ENCODE results near the gene TUFM.
"Not testable (repeated sequence)": the region's sequence is repeated elsewhere in the genome, so short reads cannot be mapped to it uniquely, and the experiment has no call there.

TUFM gene

DNA sequence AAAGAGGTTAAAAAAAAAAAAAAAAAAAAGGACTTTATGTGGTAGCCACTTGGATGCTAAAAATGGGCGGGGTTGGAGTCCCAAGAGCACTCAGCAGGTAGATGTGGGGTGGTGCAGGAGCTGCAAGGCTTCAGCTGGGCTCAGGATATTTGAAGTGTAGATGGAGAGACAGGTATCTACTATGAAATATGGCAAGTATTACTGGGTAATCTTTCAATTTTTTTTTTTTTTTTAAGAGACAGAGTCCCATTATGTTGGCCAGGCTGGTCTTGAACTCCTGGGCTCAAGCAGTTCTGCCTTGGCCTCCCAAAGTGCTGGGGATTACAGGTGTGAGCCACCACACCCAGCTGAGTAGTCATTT is 7.6 kb downstream of the TUFM start:
- DNase-seq (ENCODE audit: low read depth), result no peak

GRCh38 chr16:28837672-28838557 is 8.2 kb downstream of the TUFM start:
- DNase-seq (ENCODE audit: low read depth), result no peak

DNA sequence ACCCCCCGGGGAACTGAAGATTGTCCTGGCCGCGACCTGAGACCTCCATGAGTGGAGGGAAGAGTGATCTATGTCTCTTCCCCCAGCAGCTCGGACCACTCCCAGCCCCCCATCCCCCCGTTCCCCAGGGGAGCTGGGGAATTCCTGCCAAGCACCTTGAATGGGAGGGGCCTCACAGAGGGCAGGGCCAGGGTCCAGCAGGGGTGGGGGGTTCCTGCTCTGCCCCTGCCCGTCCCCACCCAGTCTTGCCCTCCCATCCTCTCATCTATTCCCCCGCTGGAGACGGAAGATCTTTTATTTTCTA is 9.4 kb downstream of the TUFM start:
- no peak for DNase-seq (ENCODE audit: low read depth)

DNA sequence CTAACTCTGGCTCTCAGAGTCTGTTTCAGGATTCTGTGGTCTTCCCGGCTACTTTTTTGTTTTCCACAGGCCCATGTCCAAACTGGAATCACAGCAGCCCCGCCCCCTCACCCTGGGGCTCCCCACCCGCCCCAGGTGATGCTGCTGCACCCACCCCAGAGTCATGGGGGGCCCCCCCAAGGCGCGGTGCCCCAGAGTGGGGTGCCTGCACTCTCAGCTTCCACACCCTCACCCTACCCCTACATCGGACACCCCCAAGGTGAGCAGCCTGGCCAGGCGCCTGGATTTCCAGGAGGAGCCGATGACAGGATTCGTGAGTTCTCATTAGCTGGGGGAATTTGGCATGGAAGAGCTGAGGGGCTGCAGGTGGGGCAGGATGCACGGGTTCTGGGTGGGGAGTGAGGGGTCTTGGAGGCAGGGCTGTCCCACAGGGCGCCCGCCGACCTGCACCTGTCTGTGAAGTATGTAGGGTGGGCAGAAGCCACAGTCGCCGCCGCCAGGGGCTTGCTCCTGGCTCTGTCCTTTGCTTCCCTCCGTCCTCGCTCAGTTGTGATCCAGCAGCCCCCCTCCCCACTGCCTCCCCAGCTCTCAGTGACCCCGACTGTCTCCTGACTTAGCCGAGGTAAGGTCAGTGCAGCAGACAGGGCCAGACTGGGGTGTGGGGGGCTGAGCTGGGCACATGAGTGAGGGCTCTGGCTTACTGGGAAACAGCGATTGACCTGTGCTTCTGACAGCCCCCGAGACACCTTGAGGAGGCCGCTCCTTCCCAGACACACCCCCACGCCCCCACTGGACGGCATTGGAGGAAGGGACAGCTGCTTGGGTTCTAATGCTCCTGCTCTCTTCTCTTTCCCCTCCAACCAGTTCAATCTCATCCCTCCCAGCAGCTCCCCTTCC is 10.0 kb downstream of the TUFM start:
- no peak for DNase-seq (ENCODE audit: low read depth)

- DNase-seq (ENCODE audit: low read depth), result no peak
Measured at GRCh38 chr16:28834873-28835863, 11.0 kb downstream of the TUFM start.

DNA sequence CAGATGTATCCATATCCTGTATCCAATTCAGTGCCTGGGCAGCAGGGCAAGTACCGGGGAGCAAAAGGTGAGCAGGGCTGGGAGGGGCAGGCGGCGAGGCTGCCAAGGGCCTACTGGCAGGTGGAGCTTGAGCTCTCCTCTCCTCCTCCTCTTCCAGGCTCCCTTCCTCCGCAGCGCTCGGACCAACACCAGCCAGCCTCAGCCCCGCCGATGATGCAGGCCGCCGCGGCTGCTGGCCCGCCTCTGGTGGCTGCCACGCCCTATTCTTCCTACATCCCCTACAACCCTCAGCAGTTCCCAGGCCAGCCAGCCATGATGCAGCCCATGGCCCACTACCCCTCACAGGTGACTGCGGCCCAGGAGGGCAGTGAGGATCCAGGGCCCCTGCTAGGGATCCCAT is 11.8 kb downstream of the TUFM start:
- DNase-seq (ENCODE audit: low read depth), result no peak

- DNase-seq (ENCODE audit: low read depth), result no peak
Measured at GRCh38 chr16:28830531-28830930, 15.6 kb downstream of the TUFM start.

DNA sequence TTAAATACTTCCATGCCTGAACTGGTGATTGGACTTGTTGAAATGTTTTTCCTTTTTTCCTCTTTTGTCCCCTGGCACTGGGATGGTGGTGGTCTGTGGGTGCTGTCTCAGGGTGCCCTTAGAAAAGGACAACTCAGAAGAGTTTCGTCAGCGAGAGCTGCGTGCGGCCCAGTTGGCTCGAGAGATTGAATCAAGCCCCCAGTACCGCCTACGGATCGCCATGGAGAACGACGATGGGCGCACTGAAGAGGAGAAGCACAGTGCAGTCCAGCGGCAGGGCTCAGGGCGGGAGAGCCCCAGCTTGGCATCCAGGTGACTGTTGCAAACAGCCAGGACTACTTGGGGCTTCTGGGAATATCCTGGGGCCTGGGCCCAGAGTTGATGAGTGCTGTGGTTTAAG is 16.4 kb downstream of the TUFM start:
- no peak for DNase-seq (ENCODE audit: low read depth)

DNA sequence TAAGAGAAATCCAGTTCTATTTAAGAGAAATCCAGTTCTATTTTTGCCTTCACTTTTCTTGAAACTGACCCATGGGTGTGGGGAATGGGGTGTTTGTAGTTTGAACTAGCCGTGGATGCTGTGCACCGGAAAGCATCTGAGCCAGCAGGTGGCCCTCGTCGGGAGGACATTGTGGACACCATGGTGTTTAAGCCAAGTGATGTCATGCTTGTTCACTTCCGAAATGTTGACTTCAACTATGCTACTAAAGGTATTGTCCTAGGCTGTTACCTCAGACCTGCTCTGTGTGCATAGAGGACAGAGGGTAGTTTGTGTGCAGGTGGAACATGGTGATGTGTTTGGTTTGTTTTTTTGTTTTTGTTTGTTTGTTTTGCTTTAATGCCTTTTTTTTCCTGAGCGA is 20.0 kb downstream of the TUFM start:
- DNase-seq (ENCODE audit: low read depth), result no peak

- no peak for DNase-seq (ENCODE audit: low read depth)
Measured at GRCh38 chr16:28824717-28824973, 21.5 kb downstream of the TUFM start.

DNA sequence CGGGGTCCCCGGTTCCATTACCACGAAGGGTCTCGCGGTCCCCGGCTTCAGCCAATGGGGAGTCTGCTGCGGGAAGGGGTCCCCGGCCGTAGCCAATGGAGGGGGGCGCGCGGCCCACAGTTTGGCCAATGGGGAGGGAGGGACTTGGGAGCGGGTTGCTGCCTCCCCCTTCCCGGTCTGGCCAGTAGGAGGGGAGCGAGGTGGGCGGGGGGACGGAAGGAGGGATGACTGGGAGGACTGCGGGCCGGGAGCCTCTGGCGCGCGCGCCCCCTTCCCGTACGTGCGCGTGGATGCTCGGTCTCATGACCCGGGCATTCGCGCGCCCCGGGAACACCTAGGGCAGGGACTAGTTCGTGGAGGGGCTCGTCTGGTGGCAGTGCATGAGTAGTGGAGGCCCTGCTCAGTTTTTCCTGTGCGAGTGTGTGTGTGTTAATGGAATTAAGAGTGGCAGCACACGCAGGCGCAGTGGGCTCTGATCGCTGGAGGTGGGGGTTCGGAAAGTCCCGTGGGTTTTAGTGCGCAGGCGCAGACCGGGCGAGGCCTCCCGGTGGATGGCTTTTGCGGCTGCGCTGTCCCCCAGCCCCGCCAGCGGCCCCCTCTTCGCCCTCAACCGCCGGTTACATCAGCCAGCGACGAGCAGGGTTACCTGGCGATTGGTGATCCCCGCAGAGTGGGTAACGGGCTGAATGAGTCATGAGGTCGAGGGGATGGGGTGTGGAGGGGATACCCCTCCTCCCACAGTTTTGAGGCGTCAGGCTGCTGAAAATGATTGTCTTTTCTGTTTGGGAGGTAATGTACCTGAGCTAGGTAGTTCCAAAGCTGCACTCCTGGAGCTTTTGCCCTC is 22.1 kb downstream of the TUFM start:
- DNase-seq (ENCODE audit: low read depth), result peak; percentile 95

DNA sequence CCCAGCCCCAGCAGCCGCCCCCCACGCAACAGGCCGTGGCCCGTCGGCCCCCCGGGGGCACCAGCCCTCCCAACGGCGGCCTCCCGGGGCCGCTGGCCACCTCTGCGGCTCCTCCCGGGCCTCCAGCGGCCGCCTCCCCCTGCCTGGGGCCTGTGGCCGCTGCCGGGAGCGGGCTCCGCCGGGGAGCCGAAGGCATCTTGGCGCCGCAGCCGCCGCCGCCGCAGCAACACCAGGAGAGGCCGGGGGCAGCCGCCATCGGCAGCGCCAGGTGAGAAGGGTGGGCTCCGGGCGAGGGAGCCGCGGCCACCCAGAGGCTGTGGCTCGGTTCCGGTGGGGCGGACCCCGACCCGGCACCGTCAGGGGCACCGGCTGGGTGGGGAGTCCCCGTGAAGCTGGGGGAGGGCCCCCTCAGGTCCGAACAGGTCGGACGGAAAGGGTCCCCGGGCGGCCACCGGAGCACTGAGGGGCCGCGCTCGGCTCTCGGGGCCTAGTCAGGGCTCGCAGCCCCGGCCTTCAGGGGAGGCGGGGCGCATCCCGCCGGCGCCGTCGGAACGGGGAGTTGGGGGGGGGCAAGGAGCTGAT is 22.8 kb downstream of the TUFM start:
- no peak for DNase-seq (ENCODE audit: low read depth)

DNA sequence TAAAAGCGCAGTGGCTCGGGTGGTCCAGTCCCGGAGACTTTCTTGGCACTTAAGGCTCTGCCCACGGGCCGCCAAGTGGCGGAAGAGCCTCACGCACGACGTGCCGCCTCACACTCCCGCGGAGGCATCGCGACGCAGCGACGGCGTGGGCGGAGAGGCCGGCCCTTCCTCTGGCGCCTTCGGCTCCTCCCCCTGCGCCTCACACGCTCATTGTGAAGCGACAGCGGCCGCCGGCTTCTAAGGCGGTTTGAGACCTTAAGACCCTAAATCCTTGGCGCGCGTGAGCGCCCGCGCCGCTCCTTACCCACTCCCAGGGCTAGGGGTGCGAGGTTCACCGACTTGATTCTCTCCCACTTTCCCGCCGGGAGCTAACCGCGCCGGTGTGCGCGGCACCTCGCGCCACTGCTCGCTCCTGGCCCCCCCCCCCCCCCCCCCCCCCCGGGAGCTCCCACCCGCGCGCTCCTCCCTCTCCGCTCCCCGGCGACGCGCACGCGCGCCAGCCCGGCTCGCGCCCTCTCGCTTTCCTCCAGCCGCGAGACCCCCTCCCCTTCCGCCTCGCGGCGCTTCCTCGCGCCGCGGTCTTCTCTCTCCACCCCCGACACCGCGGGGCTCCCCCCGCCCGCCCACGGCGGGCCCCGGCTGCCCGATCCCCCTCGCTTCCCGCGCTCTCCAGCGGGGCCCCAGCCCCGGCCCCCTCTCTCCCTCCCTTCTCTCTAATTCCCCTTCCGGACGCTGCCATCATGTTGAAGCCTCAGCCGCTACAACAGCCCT is 23.4 kb downstream of the TUFM start, which contains the start of gene ATXN2L:
Gene ATXN2L, plus strand, starts transcription at position 480 of the 771 bp plus-strand sequence. Its CDS starts 261 bp downstream, at position 741.
- DNase-seq (ENCODE audit: low read depth), result peak; percentile 93

GRCh38 chr16:28821874-28822519 is 24.2 kb downstream of the TUFM start:
- no peak for DNase-seq (ENCODE audit: low read depth)

DNA sequence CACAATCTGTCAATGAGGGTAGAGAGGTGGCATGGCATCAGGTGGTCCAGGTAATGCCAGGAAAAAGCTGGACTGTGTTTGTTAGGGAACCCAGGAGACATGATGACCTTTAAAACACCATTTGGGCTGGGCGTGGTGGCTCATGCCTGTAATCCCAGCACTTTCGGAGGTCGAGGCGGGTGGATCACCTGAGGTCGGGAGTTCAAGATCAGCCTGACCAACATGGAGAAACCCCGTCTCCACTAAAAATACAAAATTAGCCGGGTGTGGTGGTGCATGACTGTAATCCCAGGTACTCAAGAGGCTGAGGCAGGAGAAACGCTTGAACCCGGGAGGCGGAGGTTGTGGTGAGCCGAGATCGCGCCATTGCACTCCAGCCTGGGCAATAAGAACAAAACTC is 25.6 kb downstream of the TUFM start:
- not testable (repeated sequence) for DNase-seq (ENCODE audit: low read depth)

- DNase-seq (ENCODE audit: low read depth), result no peak
Measured at GRCh38 chr16:28820016-28820415, 26.1 kb downstream of the TUFM start.

DNA sequence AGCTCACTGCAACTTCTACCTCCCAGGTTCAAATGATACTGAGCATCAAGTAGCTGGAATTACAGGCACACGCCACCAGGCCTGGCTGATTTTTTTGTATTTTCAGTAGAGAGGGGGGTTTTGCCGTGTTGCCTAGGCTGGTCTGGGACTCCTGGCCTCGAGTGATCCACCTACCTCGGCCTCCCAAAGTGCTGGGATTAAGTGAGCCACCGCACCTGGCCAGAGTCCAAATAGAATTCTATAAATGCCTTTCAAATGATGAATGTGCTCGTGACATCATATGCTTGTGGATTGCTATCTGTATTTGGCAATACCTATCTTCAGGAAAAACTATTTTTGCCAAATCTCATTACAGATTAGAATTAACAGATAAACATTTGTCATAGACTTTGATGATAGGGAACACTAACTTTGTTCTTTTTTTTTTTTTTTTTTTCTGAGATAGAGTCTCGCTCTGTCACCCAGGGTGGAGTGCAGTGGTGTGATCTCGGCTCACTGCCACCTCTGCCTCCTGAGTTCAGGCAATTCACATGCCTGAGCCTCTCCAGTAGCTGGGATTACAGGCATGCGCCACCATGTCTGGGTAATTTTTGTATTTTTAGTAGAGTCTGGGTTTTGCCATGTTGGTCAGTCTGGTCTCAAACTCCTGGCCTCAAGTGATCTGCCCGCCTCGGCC is 38.6 kb downstream of the TUFM start:
- DNase-seq (ENCODE audit: low read depth), result not testable (repeated sequence)

- peak; percentile 39 for DNase-seq (ENCODE audit: low read depth)
Measured at GRCh38 chr16:28802235-28803019, 43.7 kb downstream of the TUFM start.
